ENCODE data around the gene DYNC1H1.
A peak's percentile ranks its signal among the peaks of the same experiment; 100 is the strongest.

DYNC1H1 gene

DNA sequence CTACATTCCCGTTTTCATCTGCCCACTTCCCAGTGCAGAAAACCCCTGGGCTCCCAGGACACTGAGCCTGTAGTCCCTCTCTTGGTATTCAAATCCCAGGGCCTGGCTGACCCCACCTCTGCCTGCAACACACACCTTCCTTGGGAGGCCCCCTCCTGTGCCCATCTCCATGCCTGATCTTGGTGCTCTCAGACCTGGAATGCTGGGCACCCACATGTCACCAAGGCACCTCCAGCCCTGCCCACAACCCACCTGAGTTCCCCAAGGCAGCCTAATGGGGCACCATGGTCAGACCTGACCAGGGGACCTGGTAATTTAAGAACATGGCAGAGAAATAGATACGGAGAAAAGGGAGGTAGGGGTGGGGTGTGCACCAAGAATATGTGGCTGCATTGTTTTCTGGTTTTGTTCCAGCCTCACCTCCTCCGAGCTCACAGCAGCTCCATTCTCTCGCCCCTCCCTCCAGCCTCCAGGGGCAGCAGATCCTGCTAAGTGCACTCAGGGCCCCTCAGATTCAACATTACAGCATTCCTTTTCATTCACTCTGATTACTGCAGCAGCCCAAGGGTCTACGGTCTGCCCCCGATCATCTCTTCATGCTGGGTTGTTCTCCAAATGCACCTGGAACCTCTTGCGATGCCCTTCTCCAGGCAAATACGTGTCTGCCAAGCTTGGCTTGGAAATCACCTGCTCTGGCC is 131.6 kb downstream of the DYNC1H1 start:
- Histone ChIP-seq H3K9me3 (no peaks in the 10 kb centered on the region), H3K4me3 (ENCODE audit: low read depth in 1 of 2, low read length in 1 of 2) (no peak overlapping the region), H3K27me3 (peaks cover 8% of the 10 kb centered on the region), H3K27ac (no peak overlapping the region), H3K4me1 (ENCODE audit: control insufficient read depth in 1 of 2, insufficient read depth in 1 of 2, low read depth in 1 of 2, low read length in 1 of 2) (no peaks in the 10 kb centered on the region), H3K36me3 (no peaks in the 10 kb centered on the region)
- TF ChIP-seq, protein P1, sequence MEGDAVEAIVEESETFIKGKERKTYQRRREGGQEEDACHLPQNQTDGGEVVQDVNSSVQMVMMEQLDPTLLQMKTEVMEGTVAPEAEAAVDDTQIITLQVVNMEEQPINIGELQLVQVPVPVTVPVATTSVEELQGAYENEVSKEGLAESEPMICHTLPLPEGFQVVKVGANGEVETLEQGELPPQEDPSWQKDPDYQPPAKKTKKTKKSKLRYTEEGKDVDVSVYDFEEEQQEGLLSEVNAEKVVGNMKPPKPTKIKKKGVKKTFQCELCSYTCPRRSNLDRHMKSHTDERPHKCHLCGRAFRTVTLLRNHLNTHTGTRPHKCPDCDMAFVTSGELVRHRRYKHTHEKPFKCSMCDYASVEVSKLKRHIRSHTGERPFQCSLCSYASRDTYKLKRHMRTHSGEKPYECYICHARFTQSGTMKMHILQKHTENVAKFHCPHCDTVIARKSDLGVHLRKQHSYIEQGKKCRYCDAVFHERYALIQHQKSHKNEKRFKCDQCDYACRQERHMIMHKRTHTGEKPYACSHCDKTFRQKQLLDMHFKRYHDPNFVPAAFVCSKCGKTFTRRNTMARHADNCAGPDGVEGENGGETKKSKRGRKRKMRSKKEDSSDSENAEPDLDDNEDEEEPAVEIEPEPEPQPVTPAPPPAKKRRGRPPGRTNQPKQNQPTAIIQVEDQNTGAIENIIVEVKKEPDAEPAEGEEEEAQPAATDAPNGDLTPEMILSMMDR (IDR thresholded peaks at IDR 0.05), result no peak

DNA sequence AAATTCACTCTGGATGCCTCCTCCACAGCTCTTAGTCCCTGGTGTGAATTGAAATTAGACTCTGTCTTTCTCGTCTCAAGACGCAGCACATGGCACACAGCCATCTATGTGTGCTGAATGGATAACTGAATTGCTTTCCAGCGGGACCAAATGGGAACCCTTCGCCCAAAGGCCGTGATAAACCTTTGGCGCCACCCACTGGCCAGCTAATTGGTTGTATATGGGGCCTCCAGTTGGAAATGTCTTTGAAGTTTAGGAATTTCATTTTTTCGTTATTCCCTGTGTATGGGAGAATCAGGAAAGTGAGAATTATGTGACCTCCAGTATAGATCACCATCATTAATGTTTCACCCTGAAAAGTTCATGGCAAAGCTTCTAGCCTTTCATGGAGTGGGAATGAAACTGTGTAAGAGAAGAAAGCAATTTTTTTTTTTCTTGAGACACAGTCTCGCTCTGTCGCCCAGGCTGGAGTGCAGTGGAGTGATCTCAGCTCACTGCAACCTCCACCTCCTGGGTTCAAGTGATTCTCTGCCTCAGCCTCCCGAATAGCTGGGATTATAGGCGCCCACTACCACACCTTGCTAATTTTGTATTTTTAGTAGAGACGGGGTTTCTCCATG is 132.3 kb downstream of the DYNC1H1 start:
- no peak overlapping the region for H3K4me3 ChIP-seq (ENCODE audit: low read depth in 1 of 2, low read length in 1 of 2)
- H3K4me1 ChIP-seq (ENCODE audit: control insufficient read depth in 1 of 2, insufficient read depth in 1 of 2, low read depth in 1 of 2, low read length in 1 of 2), result no peaks in the 10 kb centered on the region
- no peaks in the 10 kb centered on the region for H3K36me3 ChIP-seq
- H3K27me3 ChIP-seq, result peaks cover 8% of the 10 kb centered on the region
- no peaks in the 10 kb centered on the region for H3K9me3 ChIP-seq
- H3K27ac ChIP-seq, result no peak overlapping the region
- TF ChIP-seq, protein P1 (IDR thresholded peaks at IDR 0.05), result peak; percentile 71

DNA sequence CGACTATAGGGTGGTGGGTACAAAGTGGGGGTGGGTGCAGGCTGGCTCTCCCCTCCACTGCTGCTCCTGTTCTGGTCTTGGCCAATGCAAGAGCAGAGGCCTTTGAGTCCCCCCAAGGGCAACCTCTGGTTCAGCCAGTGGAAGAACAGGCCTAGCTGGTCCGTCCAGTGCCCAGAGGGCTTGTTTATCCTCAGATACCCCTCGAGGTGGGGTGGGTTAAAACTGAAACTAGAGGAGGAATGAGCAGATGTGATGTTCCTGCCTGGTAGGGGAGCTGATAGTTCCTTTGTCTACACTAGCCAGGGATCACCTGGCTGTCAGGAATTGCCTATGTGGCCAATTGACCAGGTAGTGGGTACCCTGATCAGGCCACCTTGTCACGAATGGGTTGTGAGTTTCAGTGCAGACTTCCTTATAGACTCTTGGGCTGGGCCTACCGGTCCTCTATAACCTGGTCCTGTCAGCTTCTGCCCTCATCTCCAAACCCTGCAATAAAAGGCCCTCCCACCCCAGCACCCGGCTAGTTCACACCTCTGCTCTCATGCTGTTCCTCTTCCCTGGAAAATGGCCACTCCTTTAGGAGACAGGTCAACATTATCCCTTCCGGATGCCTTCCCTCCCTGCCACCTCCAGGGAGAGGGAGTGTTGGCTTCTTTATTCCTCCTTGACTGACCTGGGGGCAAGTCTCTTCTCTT is 133.2 kb downstream of the DYNC1H1 start:
- Histone ChIP-seq H3K27ac (no peak overlapping the region), H3K4me3 (ENCODE audit: low read depth in 1 of 2, low read length in 1 of 2) (no peak overlapping the region), H3K4me1 (ENCODE audit: control insufficient read depth in 1 of 2, insufficient read depth in 1 of 2, low read depth in 1 of 2, low read length in 1 of 2) (no peaks in the 10 kb centered on the region), H3K27me3 (peaks cover 8% of the 10 kb centered on the region), H3K36me3 (no peaks in the 10 kb centered on the region), H3K9me3 (no peaks in the 10 kb centered on the region)
- TF ChIP-seq, protein P1 (IDR thresholded peaks at IDR 0.05), result no peak

DNA sequence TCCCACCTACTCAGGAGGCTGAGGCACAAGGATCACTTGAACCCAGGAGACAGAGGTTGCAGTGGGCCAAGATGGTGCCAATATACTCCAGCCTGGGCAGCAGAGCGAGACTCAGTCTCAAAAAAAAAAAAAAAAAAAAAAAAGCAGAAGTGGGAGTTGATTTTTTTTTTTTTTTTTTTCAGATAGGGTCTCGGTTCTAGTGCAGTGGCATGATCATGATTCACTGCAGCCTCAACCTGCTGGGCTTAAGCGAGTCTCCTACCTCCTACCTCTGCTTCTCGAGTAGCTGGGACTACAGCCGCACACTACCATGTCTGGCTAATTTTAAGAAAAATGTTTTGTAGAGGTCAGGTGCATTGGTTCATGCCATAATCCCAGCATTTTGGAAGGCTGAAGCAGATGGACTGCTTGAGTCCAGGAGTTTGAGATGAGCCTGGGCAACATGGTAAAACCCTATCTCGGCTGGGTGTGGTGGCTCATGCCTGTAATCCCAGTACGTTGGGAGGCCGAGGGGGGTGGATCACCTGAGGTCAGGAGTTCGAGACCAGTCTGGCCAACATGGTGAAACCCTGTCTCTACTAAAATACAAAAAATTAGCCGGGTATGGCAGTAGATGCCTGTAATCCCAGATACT is 138.8 kb downstream of the DYNC1H1 start:
- no peaks in the 10 kb centered on the region for H3K36me3 ChIP-seq
- no peaks in the 10 kb centered on the region for H3K9me3 ChIP-seq
- H3K4me3 ChIP-seq (ENCODE audit: low read depth in 1 of 2, low read length in 1 of 2), result no peak overlapping the region
- H3K4me1 ChIP-seq (ENCODE audit: control insufficient read depth in 1 of 2, insufficient read depth in 1 of 2, low read depth in 1 of 2, low read length in 1 of 2), result no peaks in the 10 kb centered on the region
- no peaks in the 10 kb centered on the region for H3K27me3 ChIP-seq
- TF ChIP-seq, protein P1 (IDR thresholded peaks at IDR 0.05), result no peak
- no peak overlapping the region for H3K27ac ChIP-seq

DNA sequence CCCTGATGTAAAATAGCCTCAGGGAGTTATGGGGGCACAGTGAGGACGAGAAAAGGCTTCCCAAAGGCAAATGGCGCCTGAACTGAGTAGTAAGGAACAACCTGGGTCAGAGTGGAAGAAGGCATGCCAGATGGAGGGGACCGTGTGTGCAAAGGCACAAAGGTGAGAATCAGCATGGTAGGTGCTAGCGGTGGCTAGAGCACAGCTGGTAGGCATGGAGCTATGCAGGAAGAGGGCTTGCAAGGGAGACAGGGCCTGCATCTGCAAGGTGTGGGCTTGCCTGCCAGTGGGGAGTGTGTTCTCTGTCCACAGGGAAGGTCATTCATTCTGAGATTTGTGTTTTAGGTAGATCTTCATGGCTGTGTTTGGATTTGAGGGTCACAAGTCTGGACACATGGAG is 141.0 kb downstream of the DYNC1H1 start:
- no peaks in the 10 kb centered on the region for H3K9me3 ChIP-seq
- H3K4me3 ChIP-seq (ENCODE audit: low read depth in 1 of 2, low read length in 1 of 2), result no peak overlapping the region
- TF ChIP-seq, protein P1 (IDR thresholded peaks at IDR 0.05), result no peak
- H3K4me1 ChIP-seq (ENCODE audit: control insufficient read depth in 1 of 2, insufficient read depth in 1 of 2, low read depth in 1 of 2, low read length in 1 of 2), result no peaks in the 10 kb centered on the region
- H3K36me3 ChIP-seq, result no peaks in the 10 kb centered on the region
- no peak overlapping the region for H3K27ac ChIP-seq
- H3K27me3 ChIP-seq, result no peaks in the 10 kb centered on the region

Measured in neutrophil (primary cell).